SH-SY5Y (cell line): ENCODE results near the gene PIK3C3.

Experiments used
- GATA2 ChIP-seq: IDR thresholded peaks from 2 replicates; pipeline ENCODE4 v1.6.1; 2011; ENCODE audit warnings: mild to moderate bottlenecking, low read depth, low read length
- GATA3 ChIP-seq: IDR thresholded peaks from 2 replicates; pipeline ENCODE4 v1.6.1; 2011; ENCODE audit warnings: low read depth, mild to moderate bottlenecking, low read length, moderate library complexity

PIK3C3 gene

DNA sequence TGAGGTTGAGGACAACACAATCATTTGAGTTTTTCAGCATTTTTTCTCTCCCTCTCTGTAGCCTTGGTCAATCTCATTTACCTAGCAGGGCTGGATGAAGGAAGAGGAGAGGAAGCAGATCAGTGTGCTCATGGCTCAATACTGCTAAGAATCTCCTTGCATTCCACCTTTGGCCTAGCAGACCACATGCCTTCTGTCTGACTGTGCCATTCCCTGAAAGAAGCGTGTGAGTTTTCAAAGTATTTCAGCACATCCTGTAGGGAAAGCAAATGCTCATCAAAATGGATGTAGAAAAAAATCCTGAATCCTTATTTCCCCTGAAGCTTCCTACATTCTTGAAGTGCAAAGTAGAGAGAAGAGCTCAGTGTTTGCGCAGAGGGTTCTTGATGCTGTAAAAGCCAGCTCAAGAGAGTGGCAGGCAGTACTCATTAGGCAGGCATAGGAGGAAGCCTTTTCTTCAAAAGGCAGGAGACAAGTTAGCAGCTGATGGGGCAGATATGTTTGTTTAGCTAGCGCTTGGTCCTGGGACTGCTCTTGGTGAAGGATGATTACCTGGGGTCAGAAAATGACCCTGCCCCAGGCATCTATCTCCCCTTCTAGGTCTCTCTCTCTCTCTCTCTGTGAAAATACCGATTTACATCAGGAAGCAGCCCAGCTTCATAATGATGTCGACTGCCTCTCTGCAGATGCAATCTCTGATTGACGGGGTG lies 14.4 kb upstream of the PIK3C3 start:
- TF ChIP-seq GATA3 (no peak), GATA2 (no peak)

DNA sequence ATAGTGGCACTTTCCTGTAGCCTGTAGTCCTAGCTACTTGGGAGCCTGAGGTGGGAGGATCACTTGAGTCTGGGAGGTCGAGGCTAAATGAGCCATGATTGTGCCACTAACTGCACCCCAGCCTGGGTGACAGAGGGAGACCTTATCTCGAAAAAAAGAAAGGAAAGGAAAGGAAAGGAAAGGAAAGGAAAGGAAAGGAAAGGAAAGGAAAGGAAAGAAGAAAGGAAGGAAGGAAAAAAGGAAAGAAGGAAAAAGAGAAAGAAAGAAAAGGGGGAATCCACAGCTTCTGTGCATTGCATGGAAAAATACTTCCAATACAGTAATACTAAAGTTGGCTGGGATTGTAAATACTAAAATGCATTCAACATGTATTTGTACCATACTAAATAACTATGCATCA lies 12.8 kb upstream of the PIK3C3 start:
- TF ChIP-seq GATA2 (no peak), GATA3 (no peak)

DNA sequence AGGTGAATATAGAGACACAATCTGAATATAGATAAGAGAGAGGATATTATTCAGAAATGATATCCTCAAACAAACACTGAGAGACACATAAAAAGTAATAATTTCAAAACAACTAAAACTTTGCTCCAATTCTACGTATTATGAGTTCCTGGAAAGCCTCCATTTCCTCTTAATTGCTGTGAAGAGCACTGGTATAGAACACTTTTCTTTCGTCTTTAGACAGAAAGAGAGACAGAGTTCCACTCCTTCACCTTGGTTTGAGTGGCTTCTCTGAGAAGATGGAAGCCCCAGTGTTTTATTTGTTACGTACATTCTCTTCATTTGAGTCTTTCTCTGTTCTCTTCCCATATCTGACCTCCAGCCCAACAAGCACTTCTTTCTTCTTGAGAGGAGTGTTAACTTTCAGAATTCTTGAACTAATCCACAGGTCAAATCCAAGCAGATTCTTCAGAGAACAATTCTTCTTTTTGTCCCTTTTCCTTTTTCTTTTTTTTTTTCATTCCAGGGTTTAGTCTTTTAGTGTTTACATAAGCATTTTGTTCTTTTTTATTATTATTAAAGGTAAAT lies 6.4 kb upstream of the PIK3C3 start:
- TF ChIP-seq GATA3, result no peak
- TF ChIP-seq GATA2, result no peak

DNA sequence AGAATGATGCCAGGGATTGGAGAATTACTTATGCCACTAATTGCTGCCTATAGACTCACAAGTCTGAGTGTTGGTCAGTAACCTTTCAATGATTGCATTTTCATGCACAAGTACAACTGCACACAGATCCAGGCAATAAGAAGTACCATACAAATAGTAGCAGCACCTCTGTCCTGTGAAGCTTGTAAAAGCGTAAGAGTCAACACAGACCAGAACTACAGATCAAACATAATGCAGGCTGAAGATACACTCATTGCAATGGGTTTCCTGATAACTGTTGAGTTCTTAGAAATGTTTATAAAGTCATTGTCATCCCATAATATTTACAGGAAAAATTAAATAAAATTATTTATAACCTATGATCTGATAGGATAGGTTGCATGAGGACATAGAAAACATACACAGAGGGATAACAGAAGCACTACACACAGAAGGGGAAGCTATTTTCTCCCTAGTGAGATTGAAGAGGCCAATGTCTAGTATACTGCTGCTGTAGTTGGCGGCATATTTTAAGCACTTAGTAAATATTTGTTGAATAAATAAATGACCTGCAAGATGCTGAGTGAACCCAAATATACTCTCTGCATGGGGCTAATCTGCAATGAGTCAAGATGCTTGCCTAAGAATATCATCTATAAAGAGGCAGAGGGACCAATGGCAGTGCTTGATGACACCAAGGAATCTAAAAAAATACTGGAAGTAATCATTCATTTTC lies 5.7 kb upstream of the PIK3C3 start:
- no peak for TF ChIP-seq GATA2

DNA sequence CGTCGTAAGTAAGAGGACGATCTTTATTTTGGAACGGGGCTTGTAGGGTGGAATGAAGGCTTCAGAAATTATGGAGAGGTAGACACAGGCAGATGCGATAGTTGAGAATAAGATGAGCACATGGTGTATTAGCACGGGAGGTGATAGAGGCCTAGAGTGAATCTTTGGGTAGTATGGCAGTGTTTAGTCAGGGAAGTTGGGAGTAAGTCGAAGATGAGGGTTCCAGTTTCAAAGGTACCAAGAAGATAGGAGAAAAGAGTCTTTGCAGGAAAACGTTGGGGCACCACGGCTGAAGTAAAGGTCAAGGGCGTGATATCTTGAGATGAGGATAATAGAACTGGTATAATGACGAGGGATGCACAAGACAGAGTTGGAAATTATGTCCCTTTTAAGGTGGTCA lies 654 bp downstream of the PIK3C3 start:
- TF ChIP-seq GATA3, result no peak
- no peak for TF ChIP-seq GATA2

DNA sequence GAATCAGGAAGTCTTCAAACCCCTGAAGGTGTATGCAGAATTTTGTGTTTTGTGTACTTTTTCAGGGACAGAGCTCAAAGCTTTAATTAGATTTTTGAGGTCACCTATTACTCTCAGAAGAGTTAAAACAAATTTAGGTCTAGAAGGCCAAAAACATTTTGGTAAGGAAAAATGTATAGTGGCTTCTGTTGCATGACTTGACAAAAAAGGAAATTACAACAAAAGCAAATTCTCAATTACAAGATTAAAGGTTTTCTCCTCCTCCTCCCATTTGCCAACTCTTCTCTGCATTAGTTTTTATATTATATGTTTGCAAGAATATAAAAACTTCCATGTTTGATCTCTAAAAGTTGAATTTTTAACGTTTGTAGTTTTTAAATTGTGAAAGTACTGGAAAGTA lies 4.0 kb downstream of the PIK3C3 start:
- no peak for TF ChIP-seq GATA3
- no peak for TF ChIP-seq GATA2

DNA sequence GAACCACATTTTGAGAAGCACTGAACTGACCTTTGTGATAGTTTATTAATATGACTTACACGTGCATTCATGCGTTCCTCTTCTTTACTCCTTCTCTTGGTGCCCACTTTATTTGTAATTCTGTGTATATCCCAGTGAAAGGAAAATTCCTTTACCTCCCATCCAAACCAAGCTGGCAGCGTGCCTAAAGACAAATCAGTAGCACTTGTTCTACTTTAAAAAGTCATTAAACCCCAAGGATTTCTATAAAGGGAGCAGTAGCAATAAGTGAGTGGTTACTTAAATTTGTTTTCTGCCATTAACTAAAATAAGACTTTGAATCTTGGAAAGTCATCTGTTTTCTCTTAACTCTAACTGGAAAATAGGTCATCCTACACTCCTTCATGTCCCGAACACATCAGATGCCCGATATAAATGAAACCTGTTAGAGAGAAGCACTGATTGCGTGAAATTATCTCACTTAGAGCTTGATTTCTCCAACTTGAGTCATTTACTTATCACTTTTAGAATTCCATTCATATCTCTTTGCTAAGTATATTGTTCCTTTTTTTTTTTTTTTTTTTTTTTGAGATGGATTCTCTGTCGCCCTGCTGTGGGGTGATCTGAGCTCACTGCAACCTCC lies 10.7 kb downstream of the PIK3C3 start:
- no peak for TF ChIP-seq GATA3
- no peak for TF ChIP-seq GATA2

DNA sequence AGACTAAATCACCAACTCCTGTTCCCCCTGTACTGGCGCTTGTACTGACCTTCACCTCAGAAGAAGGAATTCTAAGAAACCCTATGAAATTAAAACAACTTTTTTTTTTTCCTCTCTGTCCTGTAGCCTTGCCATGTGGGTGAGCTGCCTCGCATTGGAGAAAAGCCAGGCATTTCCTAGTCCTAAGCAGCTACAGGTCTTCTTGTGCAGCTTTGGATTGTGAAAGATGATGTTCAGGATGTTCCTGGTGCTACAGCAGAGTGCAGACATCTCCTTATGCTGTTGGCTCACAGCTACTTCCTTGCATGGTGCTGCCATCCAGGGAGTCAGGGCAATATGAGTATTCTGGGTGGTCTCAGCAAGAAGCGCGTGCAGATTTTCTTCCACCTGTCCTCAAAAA lies 11.9 kb downstream of the PIK3C3 start:
- TF ChIP-seq GATA2 (no peak), GATA3 (no peak)

DNA sequence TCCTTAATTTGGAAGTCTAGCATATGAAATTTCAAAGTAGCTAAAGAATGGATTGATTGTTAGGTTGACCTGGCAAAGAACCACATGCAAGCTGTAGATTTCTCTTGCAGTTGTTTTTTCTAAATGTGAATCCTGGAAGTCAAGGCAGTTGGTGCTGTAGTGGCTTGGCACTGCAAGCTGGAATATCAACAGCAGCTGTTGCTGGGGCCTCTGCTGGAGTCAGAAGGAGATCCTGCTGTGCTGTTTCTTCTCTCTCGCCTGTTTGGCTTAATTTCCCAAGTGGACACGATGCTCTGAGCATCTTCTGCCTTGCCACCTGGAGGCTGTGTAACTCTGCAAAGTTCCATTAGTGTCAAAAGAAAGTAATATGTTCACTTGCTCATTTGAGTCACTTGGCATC lies 12.6 kb downstream of the PIK3C3 start:
- TF ChIP-seq GATA3, result no peak
- no peak for TF ChIP-seq GATA2

DNA sequence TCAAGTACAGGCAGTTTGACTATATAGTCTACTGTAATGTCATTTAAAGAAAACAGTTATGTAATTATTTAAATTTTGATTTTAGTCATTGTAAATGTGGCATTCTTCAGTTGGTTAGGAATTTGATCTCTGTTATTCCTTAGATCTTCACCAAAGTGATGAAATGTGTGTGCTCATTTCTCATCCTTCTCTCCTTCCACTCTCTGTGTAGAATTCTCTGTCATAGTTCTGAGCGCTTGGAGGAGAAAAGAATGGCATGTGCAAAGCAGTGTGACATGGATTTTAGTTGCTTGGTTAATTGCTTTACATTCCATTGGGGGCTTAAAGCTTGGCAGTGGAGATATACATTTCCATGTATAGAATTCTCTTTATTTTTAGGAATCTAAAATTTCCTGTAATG lies 14.8 kb downstream of the PIK3C3 start:
- no peak for TF ChIP-seq GATA3
- TF ChIP-seq GATA2, result no peak

DNA sequence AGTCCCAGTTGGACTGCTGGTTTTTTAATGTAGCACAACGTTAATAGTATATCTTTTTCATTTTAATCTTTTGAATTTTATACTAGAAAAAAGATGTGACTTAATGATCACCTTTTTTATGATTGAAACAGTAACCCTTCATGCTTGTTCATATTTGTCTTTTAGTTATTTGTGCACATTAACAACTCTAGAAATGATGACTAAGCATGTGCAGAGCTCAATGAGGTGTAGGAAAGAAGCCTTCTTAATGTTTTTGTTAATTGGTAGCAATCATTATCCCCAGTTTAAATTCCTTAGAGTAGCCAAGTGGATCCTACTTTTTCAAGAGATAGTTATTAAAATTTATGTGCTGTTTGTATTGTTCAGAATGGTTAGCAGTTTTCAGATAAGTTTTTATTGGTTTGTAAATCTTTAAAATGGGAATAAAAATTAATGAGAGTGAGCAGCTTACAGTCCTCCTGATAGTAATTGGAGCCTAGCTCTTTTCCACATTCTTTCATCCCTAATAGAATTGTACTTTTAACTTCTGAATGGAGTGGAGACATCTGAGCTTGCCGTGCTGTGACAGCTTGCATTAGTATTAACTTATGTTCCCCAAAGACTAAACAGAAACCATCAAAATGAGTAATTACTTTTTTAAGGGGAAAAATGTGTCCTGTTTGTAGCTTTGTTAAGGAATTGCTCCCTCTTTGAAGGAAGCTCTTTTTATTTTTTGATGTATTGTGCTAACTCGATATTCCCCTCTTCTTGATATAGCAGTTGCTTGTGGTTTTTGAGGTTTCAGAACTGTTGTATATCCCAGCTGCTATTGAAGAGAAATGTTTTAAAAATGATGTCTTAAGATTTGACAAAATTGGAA lies 17.3 kb downstream of the PIK3C3 start:
- TF ChIP-seq GATA3 (no peak), GATA2 (no peak)

DNA sequence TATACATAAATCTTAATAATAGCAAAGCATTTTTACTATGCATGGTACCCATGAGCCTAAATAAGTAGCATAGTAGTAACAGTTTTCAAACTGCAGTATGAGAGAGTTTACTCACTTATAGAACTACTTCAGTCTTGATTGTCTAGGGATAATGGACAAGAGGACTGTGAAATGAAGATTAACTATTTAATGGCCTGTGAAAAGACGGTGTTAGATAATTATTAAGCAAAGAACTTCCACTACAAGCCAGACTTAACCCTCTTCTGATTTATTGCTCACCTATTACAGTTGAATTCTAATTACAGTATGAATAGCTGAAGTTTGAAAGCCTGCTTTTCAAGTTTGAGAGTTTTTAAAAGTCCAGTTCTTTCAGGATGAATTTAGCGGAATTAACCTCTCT lies 18.9 kb downstream of the PIK3C3 start:
- TF ChIP-seq GATA2 (no peak), GATA3 (no peak)

DNA sequence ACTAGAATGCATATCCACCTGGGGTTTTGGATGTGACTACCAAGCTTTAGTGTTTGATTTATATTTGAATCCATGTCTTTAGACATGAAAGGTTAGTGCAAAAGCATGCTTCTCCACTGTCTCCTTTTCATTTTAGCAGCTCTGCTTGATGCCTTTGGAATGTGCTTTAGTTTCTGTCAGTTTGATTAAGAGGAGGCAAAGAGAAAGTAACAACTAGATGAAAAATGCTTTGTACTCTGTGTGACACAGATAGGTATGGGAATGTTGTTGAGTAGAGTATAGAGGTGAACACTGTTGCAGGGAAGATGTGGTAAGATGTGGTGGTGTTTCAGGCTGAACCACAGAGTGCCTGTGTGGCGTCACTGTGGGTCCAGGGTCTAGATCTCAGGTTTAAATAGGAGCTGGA lies 19.8 kb downstream of the PIK3C3 start:
- TF ChIP-seq GATA2, result no peak
- TF ChIP-seq GATA3, result no peak

DNA sequence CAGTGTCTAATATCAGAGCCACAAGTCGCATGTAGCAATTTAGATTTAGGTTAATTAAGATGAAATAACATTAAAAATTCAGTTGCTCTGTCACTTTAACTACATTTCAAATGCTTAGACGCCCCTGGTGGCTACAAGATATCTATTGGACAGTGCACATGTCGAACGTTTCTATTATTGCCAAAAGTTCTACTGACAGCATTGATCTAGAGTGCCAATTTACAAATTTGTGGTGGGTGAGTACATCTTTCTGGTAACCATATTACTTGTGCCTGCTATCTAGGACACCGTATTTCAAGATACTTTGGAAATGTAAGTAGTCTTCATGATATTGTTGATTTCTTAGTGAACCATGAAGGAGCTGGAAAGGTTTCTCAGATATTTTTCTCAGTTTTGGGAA lies 20.2 kb downstream of the PIK3C3 start:
- no peak for TF ChIP-seq GATA3
- no peak for TF ChIP-seq GATA2

DNA sequence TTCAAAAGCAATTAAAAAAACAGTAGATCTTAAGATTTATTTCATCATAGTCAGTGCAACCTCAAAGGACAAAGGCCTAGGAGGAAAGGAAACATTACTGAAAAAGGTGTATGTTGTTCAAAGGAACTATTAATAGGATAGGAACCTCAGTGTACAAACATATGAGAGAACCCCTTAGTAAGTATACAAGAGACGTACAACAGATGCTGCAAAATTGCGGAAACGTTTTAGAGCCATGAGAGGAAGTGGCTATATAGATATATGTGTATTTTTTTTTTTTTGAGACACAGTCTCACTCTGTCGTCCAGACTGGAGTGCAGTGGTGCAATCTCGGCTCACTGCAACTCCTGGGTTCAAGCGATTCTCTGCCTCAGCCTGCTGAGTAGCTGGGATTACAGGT lies 22.2 kb downstream of the PIK3C3 start:
- TF ChIP-seq GATA2 (no peak), GATA3 (no peak)
